GM12874 (cell line): ENCODE measurements around the gene TRAPPC5.

Experiments
- CTCF ChIP-seq: IDR thresholded peaks from 2 replicates; pipeline ENCODE4 v1.5.1; 2011; ENCODE audit warnings: low read depth, mild to moderate bottlenecking, control low read depth, low read length, moderate library complexity; ENCODE audit not compliant: insufficient read depth

TRAPPC5 gene

GRCh38 chr19:7690779-7691258 lies 10.2 kb downstream of the TRAPPC5 start:
- TF ChIP-seq CTCF = no peak

GRCh38 chr19:7691497-7691896 lies 10.9 kb downstream of the TRAPPC5 start:
- no peak for TF ChIP-seq CTCF

- TF ChIP-seq CTCF = no peak
These were observed 11.9 kb downstream of the TRAPPC5 start for GRCh38 chr19:7692417-7693088.

- no peak for TF ChIP-seq CTCF
These were observed 13.9 kb downstream of the TRAPPC5 start for GRCh38 chr19:7694499-7694898.

- no peak for TF ChIP-seq CTCF
These were observed 17.2 kb downstream of the TRAPPC5 start for GRCh38 chr19:7697721-7698287.

- TF ChIP-seq CTCF = no peak
These were observed 17.9 kb downstream of the TRAPPC5 start for GRCh38 chr19:7698583-7698982.

GRCh38 chr19:7699003-7699402 lies 18.4 kb downstream of the TRAPPC5 start:
- TF ChIP-seq CTCF = no peak
